Fibroblast of lung (primary cell): ENCODE data around the gene CYP27B1. TPM values are rescaled to one million over a fixed set of nuclear protein-coding genes. Genes with fewer than 3 reads are reported as not detected.

Experiments
- DNase-seq, 2 donors: peaks; one replicate each; pipeline versions ENCODE4 v3.0.0 to v3.0.0-alpha.2; 2010; ENCODE audit warnings: low read depth in 2 of 2
- H2AFZ ChIP-seq: 2 replicates; pipeline ENCODE4 v1.5.1; 2012; ENCODE audit warnings: low read length, control low read depth, inconsistent platforms
- H3K27ac ChIP-seq: 2 replicates; pipeline ENCODE4 v1.5.1; 2011; ENCODE audit warnings: low read length, control low read depth; ENCODE audit not compliant: insufficient read depth
- H3K27me3 ChIP-seq: 2 replicates; pipeline ENCODE4 v1.5.1; 2011; ENCODE audit warnings: mild to moderate bottlenecking, low read length; ENCODE audit not compliant: control insufficient read depth, insufficient read depth
- H3K36me3 ChIP-seq: 2 replicates; pipeline ENCODE4 v1.5.1; 2011; ENCODE audit warnings: low read length; ENCODE audit not compliant: control insufficient read depth, insufficient read depth
- H3K4me1 ChIP-seq: 2 replicates; pipeline ENCODE4 v1.5.1; 2011; ENCODE audit warnings: low read length; ENCODE audit not compliant: control insufficient read depth, insufficient read depth; ENCODE audit errors: extremely low read depth
- H3K4me2 ChIP-seq: 2 replicates; pipeline ENCODE4 v1.5.1; 2011; ENCODE audit warnings: low read length, control low read depth; ENCODE audit not compliant: insufficient read depth; ENCODE audit errors: extremely low read depth
- H3K4me3 ChIP-seq, 4 experiments: fragments of 200-600 bp in 1 of 4; sonication (generic) in 1 of 4; replicated peaks in 1 of 4; 2 replicates each; pipeline ENCODE4 v1.5.1; 2011 to 2016; ENCODE audit warnings: low read length in 4 of 4, low read depth in 3 of 4, mild to moderate bottlenecking in 3 of 4, control low read depth in 2 of 4, inconsistent platforms in 1 of 4, mixed read lengths in 1 of 4; ENCODE audit not compliant: insufficient read depth in 1 of 4; ENCODE audit errors: control extremely low read depth in 1 of 4
- H3K79me2 ChIP-seq: 2 replicates; pipeline ENCODE4 v1.5.1; 2012; ENCODE audit warnings: mild to moderate bottlenecking, low read length, inconsistent platforms; ENCODE audit not compliant: control insufficient read depth, insufficient read depth
- H3K9ac ChIP-seq: 2 replicates; pipeline ENCODE4 v1.5.1; 2011; ENCODE audit warnings: mild to moderate bottlenecking, low read length, control low read depth; ENCODE audit not compliant: insufficient read depth
- H3K9me3 ChIP-seq: 2 replicates; pipeline ENCODE4 v1.5.1; 2012; ENCODE audit warnings: low read depth, low read length; ENCODE audit not compliant: control insufficient read depth, insufficient read depth
- H4K20me1 ChIP-seq: 2 replicates; pipeline ENCODE4 v1.5.1; 2011; ENCODE audit warnings: low read length; ENCODE audit not compliant: control insufficient read depth, insufficient read depth; ENCODE audit errors: extremely low read depth
- EZH2 ChIP-seq: IDR thresholded peaks from 2 replicates; pipeline ENCODE4 v1.5.1; 2012; ENCODE audit warnings: low read length, control low read depth, mild to moderate bottlenecking; ENCODE audit errors: missing control alignments
- polyA plus RNA-seq, 2 donors: library from polyadenylated mRNA; depleted of rRNA in 1 of 2; stranded (reverse) in 1 of 2; unstranded in 1 of 2; fragments of >200 nt; gene quantifications; 2 replicates each; pipeline ENCODE4 v1.2.1, GENCODE V29; 2011 to 2012; ENCODE audit warnings: missing spikeins in 1 of 2
- total RNA-seq: library from RNA; depleted of rRNA; stranded (reverse); fragments of >200 nt; gene quantifications from 2 replicates; pipeline ENCODE4 v1.2.1, GENCODE V29; 2014
- TF ChIP-seq, protein P1 (sequence below), 2 donors: IDR thresholded peaks in 1 of 2; conservative IDR thresholded peaks in 1 of 2; 1 replicate in 1 of 2; 2 replicates in 1 of 2; pipeline ENCODE4 v1.5.1; 2011 to 2012; ENCODE audit warnings: low read length in 2 of 2, control low read depth in 1 of 2, inconsistent platforms in 1 of 2, low read depth in 1 of 2, mild to moderate bottlenecking in 1 of 2

CYP27B1 gene
- total and polyA plus RNA-seq, 2 donors (not counting 1 experiment from before 2014, with no cell fraction given), result 0.17 to 0.26 TPM

DNA sequence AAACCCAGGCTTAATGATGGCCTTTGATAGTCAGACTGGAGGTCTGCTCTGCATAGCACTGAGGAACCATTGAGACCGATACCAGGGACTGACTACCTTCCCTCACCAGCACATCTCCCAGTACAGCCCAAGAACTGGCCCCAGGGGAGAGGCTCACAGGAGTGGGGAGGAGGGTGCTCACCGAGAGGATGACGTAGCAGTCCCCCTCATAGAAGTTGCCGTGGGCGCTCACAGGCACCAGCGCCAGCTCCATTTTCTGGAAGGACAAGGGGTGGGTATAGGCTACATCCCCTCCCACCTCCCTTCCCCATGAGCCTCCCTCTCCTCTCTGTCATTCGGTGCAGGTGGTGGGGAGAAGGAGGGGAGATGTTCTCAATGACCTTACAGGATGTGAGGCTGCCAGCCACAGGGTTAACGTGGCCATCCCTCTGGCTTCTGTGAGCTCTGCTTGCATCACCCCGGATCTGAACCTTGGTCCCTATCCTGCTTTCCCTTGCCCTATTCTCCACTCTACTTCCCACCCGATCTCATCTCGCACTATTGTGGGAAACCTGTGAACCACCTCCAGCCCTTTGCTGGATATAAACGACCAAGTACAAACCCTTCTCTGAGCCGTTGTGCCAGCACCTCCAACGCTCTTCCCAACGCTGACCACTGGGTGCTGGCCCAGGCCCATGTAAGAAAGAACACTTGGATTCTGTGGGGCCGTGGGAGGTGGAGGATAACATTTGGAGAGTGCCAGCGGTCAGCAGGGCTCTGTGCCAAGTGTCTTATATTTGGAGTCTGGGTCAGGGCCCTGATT is 47.3 kb upstream of the CYP27B1 start:
- peak; percentile 60 to 77 for DNase-seq
- Histone ChIP-seq H3K4me2 (no peak overlapping the region), H3K4me3 (no peak overlapping the region), H4K20me1 (no peaks in the 10 kb centered on the region), H3K27me3 (no peaks in the 10 kb centered on the region), H3K79me2 (no peaks in the 10 kb centered on the region), H3K36me3 (peaks cover 9% of the 10 kb centered on the region), H3K9ac (no peak overlapping the region), H3K9me3 (no peaks in the 10 kb centered on the region), H3K4me1 (peaks cover 8% of the 10 kb centered on the region), H3K27ac (no peak overlapping the region), H2AFZ (no peak overlapping the region)
- TF ChIP-seq, protein P1, sequence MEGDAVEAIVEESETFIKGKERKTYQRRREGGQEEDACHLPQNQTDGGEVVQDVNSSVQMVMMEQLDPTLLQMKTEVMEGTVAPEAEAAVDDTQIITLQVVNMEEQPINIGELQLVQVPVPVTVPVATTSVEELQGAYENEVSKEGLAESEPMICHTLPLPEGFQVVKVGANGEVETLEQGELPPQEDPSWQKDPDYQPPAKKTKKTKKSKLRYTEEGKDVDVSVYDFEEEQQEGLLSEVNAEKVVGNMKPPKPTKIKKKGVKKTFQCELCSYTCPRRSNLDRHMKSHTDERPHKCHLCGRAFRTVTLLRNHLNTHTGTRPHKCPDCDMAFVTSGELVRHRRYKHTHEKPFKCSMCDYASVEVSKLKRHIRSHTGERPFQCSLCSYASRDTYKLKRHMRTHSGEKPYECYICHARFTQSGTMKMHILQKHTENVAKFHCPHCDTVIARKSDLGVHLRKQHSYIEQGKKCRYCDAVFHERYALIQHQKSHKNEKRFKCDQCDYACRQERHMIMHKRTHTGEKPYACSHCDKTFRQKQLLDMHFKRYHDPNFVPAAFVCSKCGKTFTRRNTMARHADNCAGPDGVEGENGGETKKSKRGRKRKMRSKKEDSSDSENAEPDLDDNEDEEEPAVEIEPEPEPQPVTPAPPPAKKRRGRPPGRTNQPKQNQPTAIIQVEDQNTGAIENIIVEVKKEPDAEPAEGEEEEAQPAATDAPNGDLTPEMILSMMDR (conservative IDR thresholded peaks at IDR 0.05 in 1 of 2, IDR thresholded peaks at IDR 0.05 in 1 of 2; ENCODE audit: low read depth in 1 of 2, low read length in 2 of 2), result peak; percentile 24 to 27
- no peak for TF ChIP-seq EZH2

DNA sequence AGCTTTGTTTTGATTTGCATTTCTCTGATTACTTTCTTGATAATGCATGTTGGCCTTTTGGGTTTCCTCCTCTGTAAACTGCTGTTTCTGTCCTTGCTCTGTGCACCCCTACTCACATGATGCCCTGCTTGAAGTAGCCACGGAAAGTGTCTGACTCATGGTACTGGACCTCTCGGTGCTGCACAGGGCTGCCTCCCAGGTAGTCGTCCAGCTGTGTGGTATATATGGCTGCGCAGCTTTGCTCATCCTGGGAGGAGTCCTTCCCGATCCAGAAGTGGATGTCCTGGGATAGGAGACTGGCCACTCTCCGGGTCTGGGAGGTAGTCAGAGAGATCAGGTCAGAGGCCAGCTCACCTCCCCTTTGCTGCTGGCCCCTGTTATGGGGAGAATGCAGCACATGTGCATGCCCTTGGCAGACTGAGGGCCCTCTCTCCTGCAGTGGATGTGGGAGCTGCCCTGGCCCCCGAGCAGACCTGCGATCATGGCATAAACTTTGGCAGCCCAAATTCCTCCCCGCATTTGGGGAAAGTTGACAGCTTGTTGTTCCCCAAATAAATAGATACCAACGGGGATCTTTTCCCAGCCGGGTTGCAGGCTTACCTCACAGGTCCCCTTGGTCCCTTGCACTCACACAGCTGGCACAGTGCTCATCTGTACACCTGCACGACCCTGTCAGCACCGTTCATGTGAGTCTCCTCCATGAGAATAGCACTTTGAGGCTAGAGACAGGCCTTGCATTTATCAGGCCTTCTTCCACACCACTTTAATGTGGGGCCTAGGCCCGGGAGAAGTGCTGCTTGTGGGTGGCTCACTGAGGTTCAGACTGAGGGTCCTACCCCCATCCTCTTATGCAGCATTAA is 46.5 kb upstream of the CYP27B1 start:
- TF ChIP-seq EZH2, result no peak
- TF ChIP-seq, protein P1 (conservative IDR thresholded peaks at IDR 0.05 in 1 of 2, IDR thresholded peaks at IDR 0.05 in 1 of 2; ENCODE audit: low read depth in 1 of 2, low read length in 2 of 2), result no peak
- Histone ChIP-seq H3K79me2 (no peaks in the 10 kb centered on the region), H3K4me3 (no peak overlapping the region), H3K36me3 (peaks cover 4% of the 10 kb centered on the region), H3K27me3 (no peaks in the 10 kb centered on the region), H3K4me2 (no peak overlapping the region), H3K9ac (no peak overlapping the region), H3K9me3 (no peaks in the 10 kb centered on the region), H3K27ac (no peak overlapping the region), H3K4me1 (peaks cover 5% of the 10 kb centered on the region), H2AFZ (no peak overlapping the region), H4K20me1 (no peaks in the 10 kb centered on the region)
- DNase-seq, result peak in 1 of 2 donors; percentile 43
